Forelimb muscle (tissue), 1 donor: ENCODE results near the gene FRMD4A. TPM values are rescaled to one million over a fixed set of nuclear protein-coding genes. Genes with fewer than 3 reads are reported as not detected.
"Not testable (repeated sequence)": the region's sequence is repeated elsewhere in the genome, so short reads cannot be mapped to it uniquely, and the experiment has no call there.

Experiments used
- DNase-seq: peaks from one replicate; pipeline ENCODE4 v3.0.0-alpha.2; 2013; ENCODE audit warnings: low read depth
- polyA plus RNA-seq: library from polyadenylated mRNA; unstranded; fragments of 120-200 nt; gene quantifications from one replicate; pipeline ENCODE4 v1.2.1, GENCODE V29; 2013; ENCODE audit not compliant: insufficient read length

FRMD4A gene
- polyA plus RNA-seq, 1 donor: 36.3 TPM

DNA sequence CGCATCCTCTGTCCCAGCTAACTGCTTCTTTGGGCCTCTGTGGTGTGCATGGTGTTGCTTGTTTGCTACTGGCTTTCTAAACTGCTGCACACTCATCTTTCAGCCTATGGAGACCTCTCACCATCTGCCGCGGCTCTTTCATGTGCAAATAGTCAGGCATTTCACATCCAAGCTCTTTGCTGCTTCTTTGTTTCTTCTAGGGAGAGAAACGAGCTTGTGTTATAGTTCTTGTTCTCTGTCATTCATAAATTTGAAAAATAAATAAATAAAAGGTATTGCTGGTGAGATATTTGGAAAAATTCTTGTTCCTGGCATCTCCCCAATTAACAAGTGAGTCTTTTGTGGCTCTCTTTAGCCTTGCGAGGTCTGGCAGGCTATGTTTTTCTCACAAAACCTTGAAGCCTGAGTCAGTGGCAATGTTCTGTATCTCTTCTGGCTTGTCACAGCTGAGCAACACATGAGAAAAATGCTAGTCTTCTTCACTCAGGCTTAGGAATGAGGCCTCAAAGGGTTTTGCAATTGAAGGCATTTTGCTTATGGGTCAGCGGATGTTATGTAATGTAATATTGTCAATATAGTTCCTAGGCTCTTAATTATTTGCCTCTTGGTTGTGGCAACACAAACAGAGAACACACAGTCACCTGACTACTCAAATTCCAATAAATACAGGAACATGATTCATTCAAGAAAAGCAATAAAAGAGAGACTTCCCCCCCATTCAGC is 274.0 kb downstream of the FRMD4A start:
- no peak for DNase-seq

DNA sequence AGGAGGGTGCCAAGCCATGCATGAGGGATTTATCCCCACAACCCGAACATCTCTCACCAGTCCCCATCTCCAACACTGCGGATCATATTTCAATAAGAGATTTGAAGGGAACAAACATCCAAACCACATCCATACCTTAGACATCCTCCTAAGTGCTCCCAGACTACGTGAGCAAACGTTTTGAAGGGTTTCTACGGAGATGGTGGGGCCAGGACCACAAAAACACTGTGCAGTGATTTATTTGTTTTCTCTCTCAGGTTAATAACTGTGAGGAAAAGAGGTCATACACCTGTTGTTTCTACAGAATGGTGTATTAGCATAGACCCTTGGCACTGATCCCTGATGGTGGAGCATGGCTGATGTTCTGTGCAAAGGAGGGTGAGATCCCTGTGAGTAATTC is 277.8 kb downstream of the FRMD4A start:
- no peak for DNase-seq

- DNase-seq: no peak
Observed at GRCh38 chr10:14050598-14050997, 280.1 kb downstream of the FRMD4A start.

DNA sequence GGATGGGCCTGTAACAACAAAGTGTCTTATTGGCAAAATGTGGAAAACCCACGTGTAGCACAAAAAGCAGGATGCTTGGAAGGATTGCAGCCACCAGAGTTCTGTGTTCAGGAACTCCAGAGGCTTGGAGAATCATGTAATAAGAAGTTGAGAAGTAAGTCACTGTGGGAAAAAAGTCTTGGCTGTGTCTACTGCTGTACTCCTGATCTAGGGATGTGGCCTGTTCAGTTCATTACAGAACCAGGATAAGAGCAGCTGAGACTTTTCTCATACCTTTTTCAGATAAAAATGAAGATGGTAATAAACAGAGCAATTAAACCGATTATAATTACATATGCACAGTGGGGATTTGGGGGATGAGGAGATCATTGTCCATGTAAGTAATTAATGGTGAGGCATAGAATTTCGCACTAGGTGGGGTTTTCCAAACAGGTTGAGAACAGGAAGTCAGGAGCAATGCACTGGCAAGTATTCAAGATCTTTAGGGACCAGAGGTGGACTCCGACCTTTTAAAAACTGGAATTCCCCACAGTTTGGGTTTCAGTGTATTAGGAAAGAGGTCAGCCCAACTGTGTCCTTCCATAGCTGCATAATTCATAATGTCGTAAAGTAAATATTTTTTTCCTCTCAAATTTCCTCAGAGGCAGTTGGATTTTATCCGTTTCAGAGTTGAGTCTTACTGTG is 281.7 kb downstream of the FRMD4A start:
- no peak for DNase-seq

- DNase-seq: no peak
Observed at GRCh38 chr10:14047431-14047830, 283.3 kb downstream of the FRMD4A start.

DNA sequence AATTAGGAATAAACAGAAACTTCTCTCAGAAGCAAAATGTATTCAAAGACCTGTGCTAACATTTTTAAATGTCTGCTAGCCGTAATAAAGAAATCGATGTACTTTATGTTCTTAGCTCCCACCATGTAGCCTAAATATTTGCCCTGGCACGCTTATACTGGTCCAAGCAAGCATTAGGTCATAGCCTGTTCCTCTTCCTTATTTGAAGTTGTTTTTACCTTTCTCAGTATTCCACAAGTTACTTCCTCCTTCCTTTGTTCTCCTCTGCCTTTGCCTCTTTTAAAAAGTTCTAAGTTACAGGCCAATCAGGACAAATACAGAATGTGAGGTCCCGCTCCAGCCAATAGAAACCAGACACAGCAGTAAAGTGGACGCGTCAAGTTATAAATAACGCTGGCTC is 288.7 kb downstream of the FRMD4A start:
- DNase-seq: not testable (repeated sequence)

- DNase-seq: no peak
Observed at GRCh38 chr10:14040787-14041631, 289.7 kb downstream of the FRMD4A start.

- no peak for DNase-seq
Observed at GRCh38 chr10:14039968-14040668, 290.6 kb downstream of the FRMD4A start.

- DNase-seq: no peak
Observed at GRCh38 chr10:14036233-14036632, 294.5 kb downstream of the FRMD4A start.

GRCh38 chr10:14035506-14035905 is 295.2 kb downstream of the FRMD4A start:
- DNase-seq: no peak

DNA sequence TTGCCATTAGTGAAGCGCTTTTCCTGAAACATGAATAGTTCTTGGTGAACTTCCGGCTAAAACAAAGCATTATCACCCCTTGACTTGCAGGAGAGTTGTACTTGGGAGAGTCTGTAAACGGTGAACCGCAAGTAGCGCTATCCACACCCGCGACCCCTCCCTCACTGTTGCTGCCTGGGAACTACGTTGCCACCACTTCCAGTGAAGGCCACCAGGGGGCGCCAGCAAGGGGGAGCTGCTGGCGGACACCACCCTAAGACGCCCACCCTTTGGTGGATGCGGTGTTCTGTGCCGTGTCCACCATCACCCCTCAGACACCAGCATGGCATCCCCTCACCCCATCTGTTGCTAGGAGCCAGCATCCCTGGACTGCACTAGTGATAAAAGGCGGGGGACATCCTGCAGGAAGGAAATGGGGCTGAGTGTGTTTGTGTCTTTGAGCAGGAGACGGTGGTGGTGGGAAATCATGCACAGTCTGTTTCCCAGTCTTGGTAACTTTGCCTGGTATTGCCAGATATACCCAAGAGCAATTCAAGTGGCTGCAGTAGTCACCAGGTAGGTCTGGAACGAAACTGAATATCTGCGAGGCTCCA is 298.2 kb downstream of the FRMD4A start:
- DNase-seq: no peak

DNA sequence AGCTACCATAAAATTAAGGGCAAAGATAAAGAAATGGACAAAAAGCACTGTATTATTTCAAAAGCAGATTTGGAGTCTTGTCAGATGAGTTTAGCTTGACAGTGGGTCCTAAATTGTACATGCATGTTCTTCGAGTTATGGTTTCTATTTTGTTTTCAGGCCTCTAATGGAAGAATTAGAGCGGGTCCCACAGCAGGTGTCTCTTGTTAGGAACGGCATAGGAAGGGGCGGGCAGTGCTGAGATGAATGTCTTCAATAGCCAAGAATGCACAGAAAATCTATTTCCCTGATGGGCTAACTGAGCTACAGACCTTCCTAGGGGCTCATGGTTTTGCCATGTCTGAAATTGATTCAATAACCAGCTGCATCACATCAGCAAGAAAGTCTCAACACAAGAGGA is 304.4 kb downstream of the FRMD4A start:
- no peak for DNase-seq

- DNase-seq: no peak
Observed at GRCh38 chr10:14025283-14026189, 305.2 kb downstream of the FRMD4A start.

- DNase-seq: no peak
Observed at GRCh38 chr10:14024329-14025202, 306.2 kb downstream of the FRMD4A start.

DNA sequence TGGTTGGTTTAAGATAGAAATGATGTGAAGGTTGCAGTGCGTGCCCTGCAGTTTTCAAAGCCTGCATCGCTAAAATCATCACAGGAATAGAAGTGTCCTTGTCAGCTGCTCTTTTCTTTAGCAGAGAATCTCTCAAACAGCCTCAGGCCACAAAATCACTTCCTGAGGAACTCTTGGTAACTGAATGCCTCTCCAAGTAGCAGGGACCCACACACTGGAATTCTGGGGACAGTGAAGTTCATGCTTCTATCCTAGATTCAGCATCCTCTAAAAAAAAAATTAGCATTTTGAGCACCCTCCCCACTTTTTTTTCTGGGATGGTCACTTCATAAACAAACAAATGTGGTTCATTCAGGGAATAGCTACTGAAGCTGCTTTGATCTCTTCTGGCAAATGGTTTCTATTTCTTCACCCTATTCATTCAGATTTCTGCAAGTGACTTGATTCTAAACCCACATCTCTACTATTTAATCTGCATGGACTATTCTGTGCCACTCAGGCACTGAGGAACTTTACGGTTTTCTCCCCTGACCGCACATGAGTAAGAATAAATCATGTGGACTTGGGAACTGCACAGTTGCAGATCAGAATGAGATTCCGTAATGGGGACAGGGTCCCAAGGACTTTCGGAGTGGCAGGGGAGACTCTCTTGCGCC is 306.9 kb downstream of the FRMD4A start:
- DNase-seq: no peak

- no peak for DNase-seq
Observed at GRCh38 chr10:14022954-14023672, 307.6 kb downstream of the FRMD4A start.

DNA sequence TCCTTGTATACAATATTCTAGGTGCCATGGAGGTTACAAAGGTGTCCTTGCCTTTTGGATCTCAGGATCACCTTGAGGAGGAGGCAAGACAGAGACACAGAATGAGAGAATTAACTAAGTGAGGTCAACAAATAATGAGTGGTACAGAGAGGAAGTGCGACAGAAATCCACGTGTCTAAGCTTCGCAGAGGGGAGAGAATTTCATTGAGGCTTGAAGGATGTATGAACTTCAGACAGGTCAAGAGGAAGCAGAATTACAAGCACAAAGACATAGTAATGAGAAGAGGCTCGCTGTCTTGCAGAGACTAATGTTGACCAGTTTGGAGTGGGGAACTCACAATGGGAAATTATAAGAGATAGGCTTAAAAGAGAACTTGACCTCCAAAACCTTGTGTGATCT is 308.7 kb downstream of the FRMD4A start:
- DNase-seq: no peak

DNA sequence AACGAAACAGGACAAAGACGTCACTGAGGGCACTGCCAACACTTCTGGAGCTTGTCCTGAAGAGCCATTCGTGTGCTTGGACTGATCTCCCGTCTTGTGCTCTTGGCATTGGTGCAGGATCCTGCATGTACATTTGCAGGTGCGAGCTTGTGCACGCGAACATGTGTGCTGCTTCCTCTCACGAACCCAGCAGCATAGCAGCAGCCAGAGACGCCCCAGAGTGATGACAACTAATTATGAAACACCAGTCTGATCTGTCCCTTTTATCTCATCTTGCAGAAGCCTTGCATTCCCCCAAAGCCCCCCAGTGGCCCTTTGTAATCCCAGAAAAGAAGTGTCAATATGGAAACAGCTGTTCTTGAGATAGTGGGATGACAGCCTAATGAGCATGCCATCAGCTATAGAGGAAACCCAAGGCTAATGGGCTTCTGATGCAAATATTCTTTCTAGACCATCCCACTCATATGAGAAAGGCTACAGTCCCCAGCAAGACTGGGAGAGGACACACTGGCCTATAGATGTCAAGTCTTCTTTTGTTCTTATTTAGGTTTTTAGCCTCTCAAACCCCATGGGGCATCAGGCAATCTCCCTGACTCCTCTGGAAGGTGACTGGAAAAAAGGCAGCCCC is 310.6 kb downstream of the FRMD4A start:
- DNase-seq: no peak
